RWPE1 (cell line): Measurements from ENCODE around the gene SKI.

Source experiments
- CTCF ChIA-PET: fragments of 350-600 bp; sonication (Branson Sonifier 250); formaldehyde crosslinking; extraction: SDS; loops from one replicate; lab custom pipeline; 2021; lab: Yijun Ruan, JAX
- POLR2A ChIA-PET: fragments of 400-600 bp; formaldehyde crosslinking; extraction: SDS; loops from one replicate; lab custom pipeline; 2020; ENCODE audit warnings: antibody characterized with exemption; ENCODE audit not compliant: low non-redundant PET; lab: Yijun Ruan, JAX
- DNase-seq: peaks from one replicate; pipeline ENCODE4 v3.0.0; 2012; ENCODE audit warnings: low spot score
- H3K27ac ChIP-seq: fragments of 450-650 bp; 2 replicates; pipeline ENCODE4 v1.5.1; 2017
- CTCF ChIP-seq: fragments of 450-650 bp; conservative IDR thresholded peaks from 2 replicates; pipeline ENCODE4 v1.5.1; 2017; ENCODE audit warnings: low read depth, mild to moderate bottlenecking

The SKI gene

GRCh38 chr1:2215909-2216766 lies 12.0 kb upstream of the SKI start:
- H3K27ac ChIP-seq, result 0 out of 2 replicates have a peak overlapping the region, but pooled peaks have one; percentile 10
- DNase-seq, result no peak
- TF ChIP-seq CTCF, result no peak
- POLR2A ChIA-PET, result no interaction called here
- CTCF ChIA-PET, result no interaction called here

- CTCF ChIA-PET, result no interaction called here
- no peak for TF ChIP-seq CTCF
- 0 out of 2 replicates have a peak overlapping the region, but pooled peaks have one; percentile 10 for H3K27ac ChIP-seq
- POLR2A ChIA-PET, result no interaction called here
- no peak for DNase-seq
Measured at GRCh38 chr1:2216767-2217058, 11.4 kb upstream of the SKI start.

- ChIA-PET CTCF (interaction anchor here (0.6 to 1.1 kb wide), 3 partner anchors 26 to 94 kb away, joined by 3 to 5 read pairs (median 3); no protein-coding TSS in a partner anchor), POLR2A (interaction anchor here (0.6 kb wide), 1 partner anchor 89 kb away, joined by 3 read pairs; no protein-coding TSS in a partner anchor)
- H3K27ac ChIP-seq, result peak overlapping the region; percentile 79
- DNase-seq, result no peak
- no peak for TF ChIP-seq CTCF
Measured at GRCh38 chr1:2221271-2221670, 6.8 kb upstream of the SKI start.

- CTCF ChIA-PET, result interaction anchor here (1.1 kb wide), 1 partner anchor 12 kb away, joined by 3 read pairs; no protein-coding TSS in a partner anchor
- DNase-seq, result no peak
- TF ChIP-seq CTCF, result no peak
- POLR2A ChIA-PET, result no interaction called here
- peak overlapping the region; percentile 31 for H3K27ac ChIP-seq
Measured at GRCh38 chr1:2224170-2224584, 3.9 kb upstream of the SKI start.

DNA sequence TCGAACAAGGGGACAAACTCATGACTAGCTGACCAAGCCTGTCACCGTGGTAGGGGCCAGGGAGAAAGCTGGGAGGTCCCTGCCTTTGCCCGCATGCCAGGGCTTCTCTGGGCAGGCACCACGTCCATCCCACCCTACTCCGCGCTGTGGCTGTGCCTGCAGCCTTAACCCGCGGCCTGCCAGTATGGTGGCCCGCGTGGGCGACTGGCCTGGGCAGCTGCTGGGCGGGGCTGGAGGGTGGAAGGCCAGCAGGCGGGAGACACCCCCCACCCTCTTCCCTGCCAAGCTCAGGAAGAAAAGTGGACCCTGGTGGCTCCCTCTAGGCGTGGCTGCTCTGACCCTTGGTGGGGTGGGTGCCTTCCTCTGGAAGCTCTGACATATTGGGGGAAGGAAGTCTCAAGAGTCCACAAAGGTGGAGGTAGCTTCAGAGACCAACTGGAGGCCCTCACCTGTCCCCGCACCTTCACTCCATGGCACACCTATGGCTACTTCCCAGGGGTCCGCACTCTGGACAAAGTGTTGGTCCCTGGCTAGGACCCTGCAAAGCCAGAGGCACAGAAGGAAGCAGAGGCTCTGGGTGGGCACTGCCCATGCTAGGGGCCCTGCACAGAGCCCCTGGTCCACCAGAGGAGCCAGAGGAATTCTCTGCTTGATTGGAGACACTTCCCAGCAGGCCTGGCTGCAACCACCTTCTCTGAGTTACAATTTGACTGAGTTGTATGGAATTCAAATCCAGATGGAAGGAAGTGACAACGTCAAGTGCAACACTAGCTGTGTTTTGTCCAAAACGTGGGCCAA lies 3.3 kb upstream of the SKI start:
- H3K27ac ChIP-seq, result peak overlapping the region; percentile 31
- POLR2A ChIA-PET, result no interaction called here
- no peak for DNase-seq
- no peak for TF ChIP-seq CTCF
- CTCF ChIA-PET, result interaction anchor here (1.1 kb wide), 1 partner anchor 13 kb away, joined by 3 read pairs; no protein-coding TSS in a partner anchor
